Sigmoid colon (tissue), 7 donors: ENCODE results near the gene STOX2. TPM values are rescaled to one million over a fixed set of nuclear protein-coding genes. Genes with fewer than 3 reads are reported as not detected.

ENCODE experiments used
- DNase-seq: peaks from one replicate; pipeline ENCODE4 v3.0.0-alpha.2; 2019
- H3K27ac ChIP-seq, 4 donors: fragments of 200-600 bp; sonication (generic); one replicate each; pipeline ENCODE4 v1.5.1; 2016 to 2019; ENCODE audit warnings: mild to moderate bottlenecking in 1 of 4
- H3K27me3 ChIP-seq, 3 donors: fragments of 200-600 bp; sonication (generic); one replicate each; pipeline ENCODE4 v1.5.1; 2019; ENCODE audit warnings: mild to moderate bottlenecking in 1 of 3
- H3K36me3 ChIP-seq, 4 donors: fragments of 200-600 bp; sonication (generic); one replicate each; pipeline ENCODE4 v1.5.1; 2016 to 2019
- H3K4me1 ChIP-seq, 4 donors: fragments of 200-600 bp; sonication (generic); one replicate each; pipeline ENCODE4 v1.5.1; 2017 to 2019
- H3K4me3 ChIP-seq, 4 donors: fragments of 200-600 bp; sonication (generic); one replicate each; pipeline ENCODE4 v1.5.1; 2017 to 2019; ENCODE audit warnings: mild to moderate bottlenecking in 2 of 4, moderate library complexity in 1 of 4
- H3K9me3 ChIP-seq, 4 donors: fragments of 200-600 bp in 3 of 4; sonication (generic) in 3 of 4; one replicate each; pipeline versions ENCODE4 v1.5.1 to v1.6.1; 2013 to 2019
- EP300 ChIP-seq, 4 donors: sonication (generic); formaldehyde crosslinking; IDR thresholded peaks; one replicate each; pipeline ENCODE4 v1.6.1; 2017; ENCODE audit warnings: antibody characterized with exemption in 4 of 4
- POLR2A ChIP-seq, 2 donors: fragments of 450-650 bp; IDR thresholded peaks; one replicate each; pipeline ENCODE4 v1.6.1; 2016; ENCODE audit warnings: antibody characterized with exemption in 2 of 2, mild to moderate bottlenecking in 2 of 2, moderate library complexity in 2 of 2
- POLR2AphosphoS5 ChIP-seq, 4 donors: sonication (generic); formaldehyde crosslinking; IDR thresholded peaks; one replicate each; pipeline ENCODE4 v1.6.1; 2017; ENCODE audit warnings: antibody characterized with exemption in 4 of 4
- WGBS, 2 donors: extraction: QIAGEN DNeasy Blood & Tissue Kit; methylation state at CpG; one replicate each; pipeline ENCODE4 v1.1.7; 2013; 5-methylcytosine and 5-hydroxymethylcytosine counted together
- intact Hi-C: fragments of 100-400 bp; cut with DNase I; formaldehyde crosslinking; loops from one replicate; pipeline ENCODE4 v1.15.1; 2023
- polyA plus RNA-seq, 3 donors: library from polyadenylated mRNA; stranded (reverse); fragments of 200-250 nt; gene quantifications; one replicate each; pipeline ENCODE4 v1.2.3, GENCODE V29; 2013
- total RNA-seq, 4 donors: library from RNA; depleted of rRNA; stranded (reverse); fragments of >200 nt; gene quantifications; one replicate each; pipeline ENCODE4 v1.1.0, GENCODE V29; 2016
- TF ChIP-seq, protein P1 (sequence below), 4 experiments: fragments of 450-650 bp in 3 of 4; fragments of 200-600 bp in 1 of 4; IDR thresholded peaks; one replicate each; pipeline ENCODE4 v1.5.1; 2016 to 2019; ENCODE audit warnings: antibody characterized with exemption in 4 of 4, mild to moderate bottlenecking in 3 of 4, moderate library complexity in 2 of 4
- donor health status: healthy with polysubstance abuse.
- donor health status: Bipolar disorder and iron deficiency.
- donor health status: healthy.

Gene STOX2
- total and polyA plus RNA-seq, 7 donors: under 0.01 to 9.6 (median 2.2) TPM

DNA sequence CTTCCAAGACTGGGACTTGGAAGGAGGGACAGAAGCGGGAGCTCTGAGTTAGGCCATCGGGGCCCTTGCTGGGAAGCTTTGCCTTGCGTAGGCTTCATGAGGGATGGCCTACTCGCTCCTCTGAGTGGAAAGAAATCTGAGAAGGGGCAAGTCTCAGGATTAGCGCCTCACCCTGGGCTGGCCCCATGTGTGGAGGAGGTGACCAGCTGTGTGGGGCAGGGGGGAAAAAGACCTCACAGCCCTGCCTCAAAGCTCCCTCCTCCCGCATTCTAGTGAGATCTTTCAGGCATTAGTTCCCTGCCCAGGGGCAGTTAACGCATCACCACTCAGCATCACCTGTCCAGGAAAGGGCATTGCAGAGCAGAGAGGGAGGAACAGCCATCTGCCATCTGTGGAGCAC is 156.5 kb downstream of the STOX2 start:
- 91 to 96% methylated on average over 7 of the region's 7 CpGs for WGBS, 2 donors

DNA sequence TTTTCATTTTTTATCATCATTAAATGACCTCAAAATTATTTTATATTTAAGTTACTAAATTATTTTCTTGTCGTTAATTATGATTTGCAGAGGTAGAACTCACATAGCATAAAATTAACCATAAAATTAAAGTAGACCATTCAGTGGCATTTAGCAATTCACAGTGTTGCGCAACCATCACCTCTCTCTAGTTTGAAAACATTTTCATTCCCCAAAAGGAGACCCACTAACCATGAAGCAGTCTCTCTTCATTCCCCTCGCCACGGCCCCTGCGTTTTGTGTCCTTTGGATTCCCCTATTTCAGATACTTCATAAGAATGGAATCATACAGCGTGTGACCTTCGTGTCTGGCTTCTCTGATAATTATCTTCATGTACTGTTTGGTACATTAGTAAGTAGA is 157.7 kb downstream of the STOX2 start:
- TF ChIP-seq, protein P1, sequence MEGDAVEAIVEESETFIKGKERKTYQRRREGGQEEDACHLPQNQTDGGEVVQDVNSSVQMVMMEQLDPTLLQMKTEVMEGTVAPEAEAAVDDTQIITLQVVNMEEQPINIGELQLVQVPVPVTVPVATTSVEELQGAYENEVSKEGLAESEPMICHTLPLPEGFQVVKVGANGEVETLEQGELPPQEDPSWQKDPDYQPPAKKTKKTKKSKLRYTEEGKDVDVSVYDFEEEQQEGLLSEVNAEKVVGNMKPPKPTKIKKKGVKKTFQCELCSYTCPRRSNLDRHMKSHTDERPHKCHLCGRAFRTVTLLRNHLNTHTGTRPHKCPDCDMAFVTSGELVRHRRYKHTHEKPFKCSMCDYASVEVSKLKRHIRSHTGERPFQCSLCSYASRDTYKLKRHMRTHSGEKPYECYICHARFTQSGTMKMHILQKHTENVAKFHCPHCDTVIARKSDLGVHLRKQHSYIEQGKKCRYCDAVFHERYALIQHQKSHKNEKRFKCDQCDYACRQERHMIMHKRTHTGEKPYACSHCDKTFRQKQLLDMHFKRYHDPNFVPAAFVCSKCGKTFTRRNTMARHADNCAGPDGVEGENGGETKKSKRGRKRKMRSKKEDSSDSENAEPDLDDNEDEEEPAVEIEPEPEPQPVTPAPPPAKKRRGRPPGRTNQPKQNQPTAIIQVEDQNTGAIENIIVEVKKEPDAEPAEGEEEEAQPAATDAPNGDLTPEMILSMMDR (IDR thresholded peaks at IDR 0.05): no peak
- TF ChIP-seq POLR2AphosphoS5 (IDR thresholded peaks at IDR 0.05): no peak
- TF ChIP-seq POLR2A (IDR thresholded peaks at IDR 0.05): no peak
- TF ChIP-seq EP300 (IDR thresholded peaks at IDR 0.05): no peak
- DNase-seq: no peak
- Histone ChIP-seq H3K4me3 (no peak overlapping the region), H3K4me1 (peaks cover 0 to 12% (median 6%) of the 10 kb centered on the region in 4 donors), H3K27me3 (no peaks in the 10 kb centered on the region), H3K36me3 (no peaks in the 10 kb centered on the region), H3K27ac (no peak overlapping the region), H3K9me3 (no peaks in the 10 kb centered on the region)
- 90 to 91% methylated on average over 7 of the region's 7 CpGs for WGBS, 2 donors
- intact Hi-C loops: no loop called here

More for the DNA sequence above, 156.5 kb downstream of the STOX2 start:
- H3K27ac ChIP-seq: no peak overlapping the region
- intact Hi-C loops: no loop called here
- no peaks in the 10 kb centered on the region for H3K9me3 ChIP-seq
- no peaks in the 10 kb centered on the region for H3K27me3 ChIP-seq
- no peak for DNase-seq
- TF ChIP-seq EP300 (IDR thresholded peaks at IDR 0.05): no peak
- TF ChIP-seq, protein P1 (IDR thresholded peaks at IDR 0.05): no peak
- no peak for TF ChIP-seq POLR2A (IDR thresholded peaks at IDR 0.05)
- TF ChIP-seq POLR2AphosphoS5 (IDR thresholded peaks at IDR 0.05): no peak
- peaks cover 0 to 7% (median under 1%) of the 10 kb centered on the region in 4 donors for H3K4me1 ChIP-seq
- no peak overlapping the region for H3K4me3 ChIP-seq
- H3K36me3 ChIP-seq: no peaks in the 10 kb centered on the region

DNA sequence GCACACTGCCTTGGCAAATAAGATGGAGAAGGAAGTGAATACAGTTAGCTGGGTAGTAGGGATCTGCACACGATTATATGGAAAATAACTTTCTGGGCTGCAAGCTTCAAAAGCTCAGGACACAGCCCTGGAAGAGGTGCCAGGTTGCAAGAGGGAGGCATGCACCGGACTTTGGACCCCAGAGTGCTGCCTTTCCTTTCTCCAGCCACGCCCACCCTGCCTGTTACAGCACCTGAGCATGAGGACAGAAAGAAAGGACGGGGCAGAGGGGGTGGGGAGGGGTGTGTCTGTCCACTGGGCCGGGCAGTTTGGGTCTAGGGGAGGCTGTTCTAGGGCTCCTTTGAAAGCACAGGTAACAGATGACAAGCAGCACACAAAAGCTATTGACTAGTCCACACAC is 159.8 kb downstream of the STOX2 start:
- Histone ChIP-seq H3K27me3 (no peaks in the 10 kb centered on the region), H3K9me3 (no peaks in the 10 kb centered on the region), H3K27ac (no peak overlapping the region), H3K36me3 (no peaks in the 10 kb centered on the region), H3K4me3 (no peak overlapping the region), H3K4me1 (peaks cover 0 to 28% (median 10%) of the 10 kb centered on the region in 4 donors)
- no peak for TF ChIP-seq EP300 (IDR thresholded peaks at IDR 0.05)
- TF ChIP-seq, protein P1 (IDR thresholded peaks at IDR 0.05): no peak
- no peak for TF ChIP-seq POLR2A (IDR thresholded peaks at IDR 0.05)
- no peak for TF ChIP-seq POLR2AphosphoS5 (IDR thresholded peaks at IDR 0.05)
- WGBS, 2 donors: 12 to 69% methylated on average over 5 of the region's 5 CpGs
- intact Hi-C loops: no loop called here
- no peak for DNase-seq

DNA sequence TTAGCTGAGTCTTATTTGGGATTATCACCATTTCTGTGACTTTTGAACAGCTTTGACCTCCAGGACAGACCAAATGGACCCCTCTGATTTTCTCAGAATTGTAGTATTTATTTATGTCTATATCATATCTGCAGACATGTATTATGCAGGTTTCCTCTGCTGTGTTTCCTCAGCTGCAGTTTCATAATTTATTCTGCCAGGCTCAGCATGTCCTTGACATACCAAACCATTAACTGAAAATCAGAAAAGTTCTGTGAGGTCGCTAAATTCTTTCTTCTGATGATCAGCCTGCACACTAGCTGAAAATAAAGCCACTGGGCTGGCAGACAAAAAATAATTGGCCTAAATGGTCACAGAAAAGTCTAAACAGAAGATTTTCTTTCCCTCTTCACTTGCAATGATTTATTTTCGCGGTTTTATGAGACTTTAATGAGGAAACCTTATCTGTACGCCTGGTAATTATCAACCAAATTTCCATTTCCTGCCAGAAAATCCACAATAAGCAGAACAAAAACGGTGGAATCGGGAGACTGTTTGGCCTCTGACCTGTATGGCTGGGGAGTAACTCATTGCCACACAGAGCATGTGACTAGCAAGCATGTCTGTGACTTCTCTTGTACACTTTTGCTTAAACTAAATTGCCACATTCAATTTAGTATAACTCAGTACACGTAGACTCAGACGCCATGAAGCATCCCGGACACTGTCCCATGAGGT is 161.6 kb downstream of the STOX2 start:
- 16 to 51% methylated on average over 9 of the region's 9 CpGs for whole genome bisulfite sequencing, 2 donors

More for the DNA sequence above, 161.6 kb downstream of the STOX2 start:
- Histone ChIP-seq H3K4me1 (peaks cover 0 to 28% (median 10%) of the 10 kb centered on the region in 4 donors), H3K36me3 (no peaks in the 10 kb centered on the region), H3K4me3 (no peak overlapping the region), H3K27ac (no peak overlapping the region), H3K27me3 (no peaks in the 10 kb centered on the region), H3K9me3 (peaks cover 0 to 4% (median 4%) of the 10 kb centered on the region in 4 donors)
- peak in 1 of 4 donors; percentile 26 for TF ChIP-seq POLR2AphosphoS5 (IDR thresholded peaks at IDR 0.05)
- TF ChIP-seq, protein P1 (IDR thresholded peaks at IDR 0.05): no peak
- intact Hi-C loops: no loop called here
- DNase-seq: no peak
